ENCODE results near the gene LPIN3. TPM values are rescaled to one million over a fixed set of nuclear protein-coding genes. Genes with fewer than 3 reads are reported as not detected.

The LPIN3 gene
- polyA plus RNA-seq, 3 donors = 10.5 to 19.9 (median 11.6) TPM

- no peak for DNase-seq (ENCODE audit: extremely low read depth in 1 of 11, low read depth in 9 of 11, low spot score in 4 of 11)
Measured at GRCh38 chr20:41406353-41406752, 65.7 kb downstream of the LPIN3 start.

GRCh38 chr20:41406896-41407444 is 66.3 kb downstream of the LPIN3 start:
- DNase-seq (ENCODE audit: extremely low read depth in 1 of 11, low read depth in 9 of 11, low spot score in 4 of 11) = no peak

GRCh38 chr20:41407607-41408006 is 67.0 kb downstream of the LPIN3 start:
- DNase-seq (ENCODE audit: extremely low read depth in 1 of 11, low read depth in 9 of 11, low spot score in 4 of 11) = no peak

GRCh38 chr20:41408156-41408794 is 67.7 kb downstream of the LPIN3 start:
- DNase-seq (ENCODE audit: extremely low read depth in 1 of 11, low read depth in 9 of 11, low spot score in 4 of 11) = no peak

GRCh38 chr20:41408986-41409385 is 68.4 kb downstream of the LPIN3 start:
- peak in 6 of 11 donors; percentile 39 to 63 (median 46) for DNase-seq (ENCODE audit: extremely low read depth in 1 of 11, low read depth in 9 of 11, low spot score in 4 of 11)

Other genes starting within 250 kb of the LPIN3 start
- 100 to 1,000 TPM; 144 to 202 (median 174) TPM for gene PLCG1, start 203.3 kb upstream of the LPIN3 start, polyA plus RNA-seq (ENCODE audit: insufficient read length in 3 of 3)
- gene ZHX3, start 23.1 kb upstream of the LPIN3 start, polyA plus RNA-seq (ENCODE audit: insufficient read length in 3 of 3) = 10 to 100 TPM; 20.9 to 24.0 (median 23.3) TPM
- gene EMILIN3, start 26.0 kb downstream of the LPIN3 start, polyA plus RNA-seq (ENCODE audit: insufficient read length in 3 of 3) = 10 to 100 TPM in 1 of 3 donors, 1 to 10 TPM in 2; 8.0 to 11.5 (median 8.3) TPM